ENCODE results near the gene ALG14. TPM values are rescaled to one million over a fixed set of nuclear protein-coding genes. Genes with fewer than 3 reads are reported as not detected.
"Not testable (repeated sequence)": the region's sequence is repeated elsewhere in the genome, so short reads cannot be mapped to it uniquely, and the experiment has no call there.

The ALG14 gene
- total RNA-seq, 1 experiment from 2014 or later: 2.2 TPM

GRCh38 chr1:95094923-95095322 lies 22.2 kb upstream of the ALG14 start:
- no peak overlapping the region for H3K4me3 ChIP-seq (ENCODE audit: low read length)
- no peak overlapping the region for H3K4me2 ChIP-seq (ENCODE audit: low read depth, low read length, poor library complexity, severe bottlenecking)
- H3K4me1 ChIP-seq (ENCODE audit: low read length): no peaks in the 10 kb centered on the region
- DNase-seq: no peak
- no peaks in the 10 kb centered on the region for H3K9me3 ChIP-seq (ENCODE audit: low read length)
- H3K9me2 ChIP-seq (replicated peaks; ENCODE audit: insufficient read depth, low read length): no peaks in the 10 kb centered on the region
- no peak overlapping the region for H3K9ac ChIP-seq (ENCODE audit: low read length)
- no peak overlapping the region for H2AFZ ChIP-seq (ENCODE audit: low read length)
- no peak overlapping the region for H3K27ac ChIP-seq (ENCODE audit: low read length)
- H3K27me3 ChIP-seq (ENCODE audit: low read length): no peaks in the 10 kb centered on the region
- no peaks in the 10 kb centered on the region for H3K79me2 ChIP-seq (ENCODE audit: low read length)
- H4K20me1 ChIP-seq (ENCODE audit: insufficient read depth, low read depth, low read length): 0 out of 2 replicates have a peak, but pooled peaks cover 4% of the 10 kb centered on the region
- no peaks in the 10 kb centered on the region for H3K36me3 ChIP-seq (ENCODE audit: insufficient read depth, low read length)

- Histone ChIP-seq H2AFZ (ENCODE audit: low read length) (no peak overlapping the region), H3K4me2 (ENCODE audit: low read depth, low read length, poor library complexity, severe bottlenecking) (no peak overlapping the region), H3K27me3 (ENCODE audit: low read length) (no peaks in the 10 kb centered on the region), H3K36me3 (ENCODE audit: insufficient read depth, low read length) (no peaks in the 10 kb centered on the region), H3K9ac (ENCODE audit: low read length) (no peak overlapping the region), H3K9me2 (replicated peaks; ENCODE audit: insufficient read depth, low read length) (no peaks in the 10 kb centered on the region), H3K27ac (ENCODE audit: low read length) (no peak overlapping the region), H4K20me1 (ENCODE audit: insufficient read depth, low read depth, low read length) (0 out of 2 replicates have a peak, but pooled peaks cover 4% of the 10 kb centered on the region), H3K9me3 (ENCODE audit: low read length) (no peaks in the 10 kb centered on the region), H3K4me3 (ENCODE audit: low read length) (no peak overlapping the region), H3K4me1 (ENCODE audit: low read length) (no peaks in the 10 kb centered on the region), H3K79me2 (ENCODE audit: low read length) (no peaks in the 10 kb centered on the region)
- DNase-seq: no peak
These were observed 20.5 kb upstream of the ALG14 start for GRCh38 chr1:95093296-95093695.

- not testable (repeated sequence) for H3K9ac ChIP-seq (ENCODE audit: low read length); H3K79me2 ChIP-seq (ENCODE audit: low read length); H3K36me3 ChIP-seq (ENCODE audit: insufficient read depth, low read length); H3K9me2 ChIP-seq (replicated peaks; ENCODE audit: insufficient read depth, low read length); H2AFZ ChIP-seq (ENCODE audit: low read length); H4K20me1 ChIP-seq (ENCODE audit: insufficient read depth, low read depth, low read length); H3K27ac ChIP-seq (ENCODE audit: low read length); H3K4me2 ChIP-seq (ENCODE audit: low read depth, low read length, poor library complexity, severe bottlenecking); H3K27me3 ChIP-seq (ENCODE audit: low read length); H3K4me1 ChIP-seq (ENCODE audit: low read length); H3K9me3 ChIP-seq (ENCODE audit: low read length); H3K4me3 ChIP-seq (ENCODE audit: low read length); DNase-seq
These were observed 20.1 kb upstream of the ALG14 start for GRCh38 chr1:95092891-95093290.

- not testable (repeated sequence) for H3K9me2 ChIP-seq (replicated peaks; ENCODE audit: insufficient read depth, low read length); H3K79me2 ChIP-seq (ENCODE audit: low read length); H3K9ac ChIP-seq (ENCODE audit: low read length); DNase-seq; H3K4me1 ChIP-seq (ENCODE audit: low read length); H2AFZ ChIP-seq (ENCODE audit: low read length); H3K36me3 ChIP-seq (ENCODE audit: insufficient read depth, low read length); H3K9me3 ChIP-seq (ENCODE audit: low read length); H3K4me2 ChIP-seq (ENCODE audit: low read depth, low read length, poor library complexity, severe bottlenecking); H3K27ac ChIP-seq (ENCODE audit: low read length); H4K20me1 ChIP-seq (ENCODE audit: insufficient read depth, low read depth, low read length); H3K4me3 ChIP-seq (ENCODE audit: low read length); H3K27me3 ChIP-seq (ENCODE audit: low read length)
These were observed 18.5 kb upstream of the ALG14 start for GRCh38 chr1:95091290-95091689.

GRCh38 chr1:95089650-95090287 lies 17.0 kb upstream of the ALG14 start:
- H3K27me3 ChIP-seq (ENCODE audit: low read length): no peaks in the 10 kb centered on the region
- no peak for DNase-seq
- H3K9me3 ChIP-seq (ENCODE audit: low read length): no peaks in the 10 kb centered on the region
- H4K20me1 ChIP-seq (ENCODE audit: insufficient read depth, low read depth, low read length): 0 out of 2 replicates have a peak, but pooled peaks cover 1% of the 10 kb centered on the region
- H3K9me2 ChIP-seq (replicated peaks; ENCODE audit: insufficient read depth, low read length): no peaks in the 10 kb centered on the region
- H2AFZ ChIP-seq (ENCODE audit: low read length): no peak overlapping the region
- H3K4me3 ChIP-seq (ENCODE audit: low read length): no peak overlapping the region
- no peak overlapping the region for H3K27ac ChIP-seq (ENCODE audit: low read length)
- no peaks in the 10 kb centered on the region for H3K79me2 ChIP-seq (ENCODE audit: low read length)
- no peaks in the 10 kb centered on the region for H3K4me1 ChIP-seq (ENCODE audit: low read length)
- H3K4me2 ChIP-seq (ENCODE audit: low read depth, low read length, poor library complexity, severe bottlenecking): no peak overlapping the region
- no peak overlapping the region for H3K9ac ChIP-seq (ENCODE audit: low read length)
- no peaks in the 10 kb centered on the region for H3K36me3 ChIP-seq (ENCODE audit: insufficient read depth, low read length)

GRCh38 chr1:95088303-95088702 lies 15.6 kb upstream of the ALG14 start:
- Histone ChIP-seq H4K20me1 (ENCODE audit: insufficient read depth, low read depth, low read length) (no peaks in the 10 kb centered on the region), H3K79me2 (ENCODE audit: low read length) (no peaks in the 10 kb centered on the region), H2AFZ (ENCODE audit: low read length) (no peak overlapping the region), H3K4me2 (ENCODE audit: low read depth, low read length, poor library complexity, severe bottlenecking) (no peak overlapping the region), H3K9me3 (ENCODE audit: low read length) (no peaks in the 10 kb centered on the region), H3K4me1 (ENCODE audit: low read length) (no peaks in the 10 kb centered on the region), H3K9me2 (replicated peaks; ENCODE audit: insufficient read depth, low read length) (no peaks in the 10 kb centered on the region), H3K4me3 (ENCODE audit: low read length) (no peak overlapping the region), H3K36me3 (ENCODE audit: insufficient read depth, low read length) (no peaks in the 10 kb centered on the region), H3K27me3 (ENCODE audit: low read length) (no peaks in the 10 kb centered on the region), H3K9ac (ENCODE audit: low read length) (no peak overlapping the region), H3K27ac (ENCODE audit: low read length) (no peak overlapping the region)
- no peak for DNase-seq

- H3K9ac ChIP-seq (ENCODE audit: low read length): no peak overlapping the region
- no peak overlapping the region for H3K4me3 ChIP-seq (ENCODE audit: low read length)
- H2AFZ ChIP-seq (ENCODE audit: low read length): no peak overlapping the region
- H3K4me2 ChIP-seq (ENCODE audit: low read depth, low read length, poor library complexity, severe bottlenecking): no peak overlapping the region
- no peaks in the 10 kb centered on the region for H4K20me1 ChIP-seq (ENCODE audit: insufficient read depth, low read depth, low read length)
- H3K27me3 ChIP-seq (ENCODE audit: low read length): no peaks in the 10 kb centered on the region
- H3K9me3 ChIP-seq (ENCODE audit: low read length): no peaks in the 10 kb centered on the region
- no peaks in the 10 kb centered on the region for H3K4me1 ChIP-seq (ENCODE audit: low read length)
- no peak overlapping the region for H3K27ac ChIP-seq (ENCODE audit: low read length)
- no peaks in the 10 kb centered on the region for H3K79me2 ChIP-seq (ENCODE audit: low read length)
- no peak for DNase-seq
- no peaks in the 10 kb centered on the region for H3K9me2 ChIP-seq (replicated peaks; ENCODE audit: insufficient read depth, low read length)
- no peaks in the 10 kb centered on the region for H3K36me3 ChIP-seq (ENCODE audit: insufficient read depth, low read length)
These were observed 14.3 kb upstream of the ALG14 start for GRCh38 chr1:95086949-95087533.

GRCh38 chr1:95085376-95085775 lies 12.6 kb upstream of the ALG14 start:
- no peaks in the 10 kb centered on the region for H4K20me1 ChIP-seq (ENCODE audit: insufficient read depth, low read depth, low read length)
- DNase-seq: no peak
- H3K9me2 ChIP-seq (replicated peaks; ENCODE audit: insufficient read depth, low read length): no peaks in the 10 kb centered on the region
- no peaks in the 10 kb centered on the region for H3K79me2 ChIP-seq (ENCODE audit: low read length)
- H3K4me3 ChIP-seq (ENCODE audit: low read length): no peak overlapping the region
- no peak overlapping the region for H3K27ac ChIP-seq (ENCODE audit: low read length)
- H3K9ac ChIP-seq (ENCODE audit: low read length): no peak overlapping the region
- no peak overlapping the region for H2AFZ ChIP-seq (ENCODE audit: low read length)
- no peaks in the 10 kb centered on the region for H3K9me3 ChIP-seq (ENCODE audit: low read length)
- no peaks in the 10 kb centered on the region for H3K36me3 ChIP-seq (ENCODE audit: insufficient read depth, low read length)
- H3K27me3 ChIP-seq (ENCODE audit: low read length): no peaks in the 10 kb centered on the region
- H3K4me1 ChIP-seq (ENCODE audit: low read length): no peaks in the 10 kb centered on the region
- H3K4me2 ChIP-seq (ENCODE audit: low read depth, low read length, poor library complexity, severe bottlenecking): no peak overlapping the region
